AG09319 (cell line): ENCODE data around the gene WNT7A.

Experiments
- DNase-seq: peaks from one replicate; pipeline ENCODE4 v3.0.0-alpha.2; 2010; ENCODE audit warnings: low read depth; ENCODE audit errors: extremely low read depth
- CTCF ChIP-seq: IDR thresholded peaks from 2 replicates; pipeline ENCODE4 v1.5.1; 2011; ENCODE audit warnings: low read depth, mild to moderate bottlenecking, inconsistent platforms, low read length, moderate library complexity

Gene WNT7A

GRCh38 chr3:13876451-13877100, 3.3 kb downstream of the WNT7A start:
- DNase-seq = no peak
- TF ChIP-seq CTCF = no peak

- no peak for TF ChIP-seq CTCF
- no peak for DNase-seq
Observed at GRCh38 chr3:13874891-13875290, 5.0 kb downstream of the WNT7A start.

- no peak for TF ChIP-seq CTCF
- DNase-seq = no peak
Observed at GRCh38 chr3:13873818-13874217, 6.1 kb downstream of the WNT7A start.

DNA sequence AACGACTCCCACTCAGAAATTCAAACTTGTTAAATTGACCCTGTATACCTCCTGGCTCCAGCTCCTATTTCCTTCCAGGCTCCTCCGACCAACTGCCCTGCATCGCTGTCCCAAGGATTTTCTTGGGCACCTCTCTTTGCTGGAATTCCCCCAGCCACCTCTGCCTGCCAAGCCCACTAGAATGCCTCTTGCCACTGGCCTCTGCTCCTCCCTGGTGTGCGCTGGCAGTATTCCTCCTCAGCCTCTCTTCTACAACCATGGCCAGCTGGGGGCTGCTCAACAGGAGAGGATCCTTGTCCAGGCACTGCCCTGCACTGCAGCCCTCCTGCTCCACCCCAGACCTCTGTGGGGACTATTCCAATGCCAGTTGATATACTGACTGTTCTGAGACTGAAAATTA, 7.4 kb downstream of the WNT7A start:
- no peak for DNase-seq
- no peak for TF ChIP-seq CTCF

DNA sequence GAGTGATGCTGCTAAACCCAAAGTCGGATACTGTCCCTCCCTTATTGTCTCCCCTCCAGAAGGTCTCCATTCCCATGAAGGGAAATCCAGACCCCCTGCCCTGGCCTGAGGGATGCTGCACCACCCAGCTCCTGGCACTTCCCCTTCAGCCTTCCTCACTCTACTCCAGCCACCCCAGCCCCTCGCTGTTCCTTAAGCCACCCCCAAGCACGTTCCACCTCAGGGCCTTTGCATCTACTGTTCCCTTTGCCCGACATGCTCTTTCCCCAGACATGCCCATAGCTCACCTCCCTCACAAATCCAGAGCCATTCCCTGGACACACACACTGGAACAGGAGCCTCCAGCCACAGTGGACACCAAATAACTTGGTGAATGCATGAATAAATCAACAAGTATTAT, 8.1 kb downstream of the WNT7A start:
- DNase-seq = no peak

DNA sequence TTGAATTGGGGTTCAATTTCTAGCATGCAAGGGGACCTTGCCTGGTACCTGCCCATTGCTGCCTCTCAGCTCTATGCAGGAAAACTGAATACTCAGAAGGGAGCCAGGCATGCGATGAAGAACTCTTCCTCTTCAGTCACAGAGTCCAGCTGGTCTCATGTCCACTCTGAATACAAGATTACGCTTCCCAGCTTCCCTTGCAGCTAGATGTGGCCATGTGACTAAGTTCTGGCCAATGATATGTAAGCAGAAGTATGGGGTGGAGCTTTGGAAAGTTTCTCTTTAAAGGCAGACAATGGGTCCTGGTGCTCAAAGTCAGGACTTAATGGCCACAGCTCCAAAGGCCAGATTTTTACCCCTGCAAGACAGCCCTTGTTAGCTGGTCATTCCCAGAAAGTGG, 9.0 kb downstream of the WNT7A start:
- no peak for TF ChIP-seq CTCF
- no peak for DNase-seq

More for the DNA sequence above, 8.1 kb downstream of the WNT7A start:
- no peak for TF ChIP-seq CTCF

DNA sequence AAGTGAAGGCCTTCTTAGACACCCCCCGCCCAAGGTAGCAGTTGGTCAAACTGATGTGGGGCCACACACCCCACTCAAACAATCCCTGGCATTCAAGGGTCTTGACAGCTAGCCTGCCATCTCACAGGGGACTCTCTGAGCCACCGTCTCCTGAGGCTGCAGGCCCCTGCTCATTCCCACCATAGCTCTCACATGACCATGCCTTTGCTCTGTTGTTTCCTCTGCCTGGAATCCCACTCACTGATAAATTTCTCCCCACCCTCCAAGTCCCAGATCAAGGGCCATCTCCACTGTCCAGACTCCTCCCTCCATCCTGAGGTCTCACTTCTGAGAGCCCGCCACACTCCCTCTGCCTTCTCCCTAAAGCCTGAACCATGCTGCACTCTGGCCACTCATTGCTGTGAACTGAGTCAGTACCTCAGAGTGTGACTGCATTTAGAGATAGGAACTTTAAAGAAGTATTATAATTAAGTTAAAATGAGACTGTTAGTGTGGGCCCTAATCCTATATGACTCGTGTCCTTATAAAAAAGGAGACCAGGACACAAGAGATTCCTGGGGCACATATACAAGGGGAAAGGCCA, 10.0 kb downstream of the WNT7A start:
- DNase-seq = no peak

More for the DNA sequence above, 10.0 kb downstream of the WNT7A start:
- no peak for TF ChIP-seq CTCF
